HG03159 (cell line): ENCODE measurements around the gene KCND2.
A peak's percentile ranks its signal among the peaks of the same experiment; 100 is the strongest.
"Not testable (repeated sequence)": the region's sequence is repeated elsewhere in the genome, so short reads cannot be mapped to it uniquely, and the experiment has no call there.

Experiments used
- ATAC-seq: cut with Tn5 transposase; IDR thresholded peaks from one replicate; pipeline ENCODE4 v1.9.1; 2021; ENCODE audit warnings: mild to moderate bottlenecking, moderate library complexity; ENCODE audit not compliant: unreplicated experiment

KCND2 gene

GRCh38 chr7:120480472-120480871, 207.5 kb downstream of the KCND2 start:
- ATAC-seq: no peak

- ATAC-seq: no peak
These were observed 208.0 kb downstream of the KCND2 start for GRCh38 chr7:120480930-120481329.

DNA sequence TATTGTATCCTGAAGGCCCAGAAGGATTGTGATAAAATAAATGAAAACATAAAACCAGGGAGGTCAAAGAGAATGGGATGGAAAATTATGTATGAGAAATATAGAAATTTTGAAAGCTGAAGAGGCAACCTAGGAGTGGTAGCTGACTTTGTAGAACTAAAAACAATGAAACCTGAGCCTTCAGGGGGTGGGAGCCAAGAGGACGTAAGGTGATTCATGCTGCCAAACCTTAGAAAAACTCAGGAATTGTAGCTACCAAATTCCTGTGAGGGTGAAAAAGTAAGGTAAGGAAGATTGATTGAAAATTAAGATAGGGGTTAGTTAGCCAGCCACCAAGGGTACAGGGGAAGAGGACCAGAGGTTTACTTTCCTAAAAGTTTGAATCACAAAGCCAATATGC, 213.2 kb downstream of the KCND2 start:
- ATAC-seq: no peak

- no peak for ATAC-seq
These were observed 229.2 kb downstream of the KCND2 start for GRCh38 chr7:120502132-120502531.

GRCh38 chr7:120502825-120503224, 229.8 kb downstream of the KCND2 start:
- no peak for ATAC-seq

DNA sequence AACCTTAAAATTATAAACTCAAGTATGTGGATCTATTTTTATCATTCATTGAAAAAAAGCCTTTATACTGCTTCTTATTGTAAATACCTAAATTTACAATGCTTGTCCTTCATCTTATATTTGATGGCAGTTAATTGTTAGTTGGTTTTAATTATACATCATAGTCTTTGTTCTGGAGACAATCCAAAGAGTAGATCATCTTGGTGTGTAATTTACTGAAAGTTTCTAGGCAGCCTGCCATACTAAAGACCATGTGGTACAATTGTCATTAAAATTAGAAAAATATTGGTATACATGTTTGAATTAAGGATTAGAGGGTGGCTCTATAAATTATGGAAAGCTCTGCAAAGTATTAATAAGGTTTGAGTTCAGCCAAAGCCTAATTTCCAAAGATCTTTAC, 231.4 kb downstream of the KCND2 start:
- no peak for ATAC-seq

GRCh38 chr7:120505770-120506169, 232.8 kb downstream of the KCND2 start:
- ATAC-seq: no peak

DNA sequence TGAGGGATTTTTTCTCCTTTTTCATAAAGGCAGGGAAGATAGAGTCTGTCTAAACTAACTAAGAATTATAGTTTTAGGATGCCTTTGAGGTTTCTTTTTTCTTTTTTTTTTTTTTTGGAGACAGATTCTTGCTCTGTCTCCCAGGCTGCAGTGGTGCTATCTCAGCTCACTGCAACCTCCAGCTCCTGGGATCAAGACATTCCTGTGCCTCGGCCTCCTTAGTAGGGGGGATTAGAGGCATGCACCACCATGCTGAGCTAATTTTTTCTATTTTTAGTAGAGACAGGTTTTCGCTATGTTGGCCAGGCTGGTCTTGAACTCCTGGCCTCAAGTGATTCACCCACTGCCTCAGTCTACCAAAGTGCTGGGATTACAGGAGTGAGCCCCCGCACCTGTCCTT, 239.7 kb downstream of the KCND2 start:
- ATAC-seq: no peak

GRCh38 chr7:120519224-120519623, 246.2 kb downstream of the KCND2 start:
- no peak for ATAC-seq

GRCh38 chr7:120521761-120522737, 249.1 kb downstream of the KCND2 start:
- ATAC-seq: no peak

DNA sequence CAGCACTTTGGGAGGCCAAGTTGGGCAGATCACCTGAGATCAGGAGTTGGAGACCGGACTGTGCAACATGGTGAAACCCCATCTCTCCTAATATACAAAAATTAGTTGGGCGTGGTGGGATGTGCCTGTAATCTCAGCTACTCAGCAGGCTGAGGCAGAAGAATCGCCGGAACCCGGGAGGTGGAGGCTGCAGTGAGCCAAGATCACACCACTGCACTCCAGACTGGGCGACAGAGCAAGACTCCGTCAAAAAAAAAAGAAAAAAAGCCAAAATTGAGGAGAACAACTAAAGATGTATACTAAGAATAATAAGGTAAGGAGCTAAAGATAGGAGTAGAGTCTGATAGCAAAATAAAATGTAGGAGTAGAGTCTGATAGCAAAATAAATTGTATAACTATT, 251.0 kb downstream of the KCND2 start:
- no peak for ATAC-seq

GRCh38 chr7:120526902-120527509, 254.0 kb downstream of the KCND2 start:
- no peak for ATAC-seq

DNA sequence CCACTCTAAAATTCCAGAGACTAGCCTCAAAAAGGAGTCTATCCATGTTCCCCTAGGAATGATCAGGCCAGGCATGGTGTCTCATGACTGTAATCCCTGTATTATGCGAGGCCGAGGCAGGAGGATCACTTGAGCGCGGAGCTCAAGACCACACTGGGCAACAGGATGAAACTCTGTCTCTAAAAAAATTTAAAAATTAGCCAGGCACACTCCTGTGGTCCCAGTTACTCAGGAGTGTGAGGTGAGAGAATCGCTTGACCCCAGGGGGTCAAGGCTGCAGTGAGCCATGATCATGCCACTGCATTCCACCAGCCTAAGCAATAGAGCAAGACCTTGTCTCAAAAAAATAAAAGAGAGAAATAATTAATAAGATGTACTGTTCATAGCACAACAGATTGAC, 256.8 kb downstream of the KCND2 start:
- ATAC-seq: no peak

GRCh38 chr7:120538335-120538734, 265.4 kb downstream of the KCND2 start:
- ATAC-seq: no peak

- ATAC-seq: no peak
These were observed 266.3 kb downstream of the KCND2 start for GRCh38 chr7:120539321-120539720.

DNA sequence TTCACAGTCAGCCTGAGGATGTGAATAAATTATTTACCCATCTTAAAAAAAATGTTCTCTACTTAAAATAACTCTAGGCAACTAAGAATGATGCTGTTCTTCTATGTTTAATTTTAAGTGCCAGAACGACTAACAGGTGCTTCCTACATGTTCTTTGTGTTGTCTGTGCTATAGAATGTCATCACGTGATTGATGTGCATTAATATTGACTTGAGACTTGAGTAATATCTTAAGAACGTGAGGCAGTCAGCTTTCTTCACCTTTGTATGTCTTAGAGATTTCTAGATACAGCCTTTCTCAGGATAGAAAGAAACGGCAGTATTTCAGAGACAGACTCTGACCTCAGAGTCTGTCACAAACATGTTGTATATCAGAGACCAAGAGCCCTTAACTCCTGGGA, 274.6 kb downstream of the KCND2 start:
- no peak for ATAC-seq

- ATAC-seq: peak; percentile 43
These were observed 277.6 kb downstream of the KCND2 start for GRCh38 chr7:120550494-120551048.

DNA sequence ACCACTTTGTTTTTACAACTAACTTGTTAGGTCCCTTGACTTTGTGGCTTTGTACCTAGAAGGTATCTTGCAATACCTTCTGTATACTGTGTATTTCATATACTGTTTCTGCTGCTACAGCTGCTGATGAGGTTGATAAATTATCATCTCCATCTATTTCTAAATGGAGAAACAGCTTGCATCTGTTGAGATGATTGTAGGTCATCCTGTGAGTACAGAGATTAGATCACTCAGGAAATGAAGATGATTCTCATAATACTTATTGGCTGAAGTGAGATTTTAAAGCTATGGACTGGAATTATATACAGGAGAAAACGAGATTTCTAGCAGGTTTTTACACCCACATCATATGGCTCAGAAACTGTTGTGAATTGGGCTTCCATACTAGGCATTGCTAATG, 280.5 kb downstream of the KCND2 start:
- ATAC-seq: peak; percentile 45

DNA sequence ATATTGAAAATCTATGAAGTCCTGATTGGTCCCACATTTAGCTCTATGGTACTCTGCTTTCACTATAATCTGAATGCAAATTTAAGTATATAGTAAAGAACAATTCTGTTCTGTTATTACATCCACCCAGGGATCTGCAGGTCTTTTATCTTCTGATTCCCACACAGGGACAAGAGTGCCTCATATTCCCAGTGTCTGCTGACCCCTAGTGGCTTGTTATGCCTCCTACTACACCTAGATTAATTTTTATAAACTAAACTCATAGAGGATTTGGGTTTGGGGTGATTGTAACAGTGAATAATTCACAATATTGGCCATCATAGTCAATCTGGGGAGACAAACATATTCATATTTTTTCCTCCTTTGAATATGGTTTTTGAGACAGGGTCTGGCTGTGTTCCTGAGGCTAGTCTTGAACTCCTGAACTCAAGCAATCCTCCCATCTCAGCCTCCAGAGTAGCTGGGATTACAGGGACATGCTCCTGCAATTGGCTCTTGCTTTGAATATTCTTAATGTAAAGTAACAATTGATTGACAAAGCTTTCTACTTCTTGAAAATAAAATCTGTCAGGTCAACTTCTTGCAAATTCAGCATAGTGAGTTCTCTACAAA, 282.1 kb downstream of the KCND2 start:
- ATAC-seq: peak; percentile 65

GRCh38 chr7:120564145-120564544, 291.2 kb downstream of the KCND2 start:
- no peak for ATAC-seq

DNA sequence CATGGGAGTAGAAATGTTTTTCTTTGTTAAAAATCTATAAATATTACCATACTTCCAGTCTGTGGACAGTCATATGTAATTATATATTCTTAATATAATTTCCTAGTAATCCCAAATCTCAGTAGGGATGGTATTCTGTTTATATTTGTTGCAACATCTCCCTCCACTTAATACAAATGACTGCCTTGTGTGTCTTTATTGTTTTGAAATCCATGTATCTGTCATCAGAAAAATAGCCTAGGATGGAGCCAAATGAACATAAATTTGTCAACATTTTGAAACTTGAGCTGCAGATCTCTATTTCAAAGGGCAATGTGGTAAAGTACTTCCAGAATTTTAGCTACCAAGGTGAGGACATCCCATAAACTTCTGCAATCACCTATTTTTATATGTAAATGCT, 294.2 kb downstream of the KCND2 start:
- ATAC-seq: no peak

DNA sequence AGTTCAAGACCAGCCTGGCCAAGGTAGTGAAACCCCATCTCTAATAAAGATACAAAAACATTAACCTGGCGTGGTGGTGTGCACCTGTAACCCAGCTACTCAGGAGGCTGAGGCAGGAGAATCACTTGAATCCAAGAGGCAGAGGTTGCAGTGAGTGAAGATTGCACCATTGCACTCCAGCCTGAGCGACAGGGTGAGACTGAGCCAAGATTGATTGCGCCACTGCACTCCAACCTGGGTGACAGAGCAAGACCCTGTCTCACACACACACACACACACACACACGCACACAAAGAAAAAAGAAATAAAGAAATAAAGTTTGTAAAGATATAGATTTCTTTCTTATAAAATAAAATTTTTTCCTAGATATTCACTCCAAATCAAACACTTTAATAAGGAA, 305.7 kb downstream of the KCND2 start:
- ATAC-seq: not testable (repeated sequence)
